Measurements from ENCODE around the gene AGAP1. TPM values are rescaled to one million over a fixed set of nuclear protein-coding genes. Genes with fewer than 3 reads are reported as not detected.

Gene AGAP1
- total RNA-seq, 1 experiment from 2014 or later = 23.4 TPM

GRCh38 chr2:236164201-236164924, 670.5 kb downstream of the AGAP1 start:
- no peak overlapping the region for H3K27ac ChIP-seq
- peaks cover 65% of the 10 kb centered on the region for H3K36me3 ChIP-seq
- no peak for DNase-seq (ENCODE audit: low read depth in 1 of 2, low spot score in 2 of 2)
- no peaks in the 10 kb centered on the region for H3K27me3 ChIP-seq (replicated peaks)
- H3K9me3 ChIP-seq (replicated peaks) = no peaks in the 10 kb centered on the region
- H3K4me3 ChIP-seq = no peak overlapping the region
- peaks cover 21% of the 10 kb centered on the region for H3K4me1 ChIP-seq (replicated peaks)

DNA sequence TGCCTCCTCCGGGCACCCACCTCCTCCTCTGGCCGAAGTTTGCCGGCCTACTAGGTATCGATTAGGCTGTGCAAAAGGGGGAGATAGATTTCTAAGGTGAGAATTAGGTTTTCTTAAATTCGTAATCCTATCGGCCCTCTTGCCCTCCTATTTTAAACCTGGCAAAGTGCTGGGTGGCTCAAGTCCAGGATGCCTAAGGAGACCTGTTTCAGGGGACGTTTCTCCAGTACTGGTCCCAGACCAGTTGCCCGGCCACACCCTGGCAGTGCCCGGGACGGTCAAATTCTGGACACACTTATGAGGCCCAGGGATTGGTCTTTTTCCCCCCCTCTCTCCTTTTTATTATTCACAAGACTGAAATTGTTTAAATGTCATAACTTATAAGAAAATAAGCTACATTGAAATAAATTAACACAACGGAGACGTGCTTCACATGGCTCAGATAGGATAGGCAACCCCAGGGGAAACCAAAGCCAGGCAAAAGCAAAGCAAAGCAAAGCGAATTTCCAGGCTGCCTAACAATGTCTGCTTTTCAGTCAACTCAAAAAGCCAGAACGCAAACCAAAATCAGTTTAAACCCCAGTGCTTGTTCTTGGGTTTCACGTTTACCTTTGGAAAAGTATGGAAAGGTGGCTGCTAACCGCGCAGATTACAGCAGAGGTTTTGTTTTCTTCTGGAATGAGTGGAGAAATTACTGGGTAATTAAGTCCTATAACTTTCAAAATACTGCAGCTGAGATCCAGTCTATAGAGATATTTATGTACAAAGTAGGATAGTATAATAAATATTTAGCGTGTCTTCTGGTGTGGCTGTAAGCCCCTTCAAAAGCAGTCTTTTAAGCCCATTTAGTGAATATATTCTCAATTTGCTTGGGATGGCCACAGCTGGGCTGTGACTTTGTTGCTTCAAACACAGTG, 671.3 kb downstream of the AGAP1 start:
- H3K9me3 ChIP-seq (replicated peaks) = no peaks in the 10 kb centered on the region
- H3K4me3 ChIP-seq = no peak overlapping the region
- H3K4me1 ChIP-seq (replicated peaks) = peaks cover 21% of the 10 kb centered on the region
- no peak overlapping the region for H3K27ac ChIP-seq
- no peaks in the 10 kb centered on the region for H3K27me3 ChIP-seq (replicated peaks)
- H3K36me3 ChIP-seq = peaks cover 73% of the 10 kb centered on the region
- no peak for DNase-seq (ENCODE audit: low read depth in 1 of 2, low spot score in 2 of 2)

DNA sequence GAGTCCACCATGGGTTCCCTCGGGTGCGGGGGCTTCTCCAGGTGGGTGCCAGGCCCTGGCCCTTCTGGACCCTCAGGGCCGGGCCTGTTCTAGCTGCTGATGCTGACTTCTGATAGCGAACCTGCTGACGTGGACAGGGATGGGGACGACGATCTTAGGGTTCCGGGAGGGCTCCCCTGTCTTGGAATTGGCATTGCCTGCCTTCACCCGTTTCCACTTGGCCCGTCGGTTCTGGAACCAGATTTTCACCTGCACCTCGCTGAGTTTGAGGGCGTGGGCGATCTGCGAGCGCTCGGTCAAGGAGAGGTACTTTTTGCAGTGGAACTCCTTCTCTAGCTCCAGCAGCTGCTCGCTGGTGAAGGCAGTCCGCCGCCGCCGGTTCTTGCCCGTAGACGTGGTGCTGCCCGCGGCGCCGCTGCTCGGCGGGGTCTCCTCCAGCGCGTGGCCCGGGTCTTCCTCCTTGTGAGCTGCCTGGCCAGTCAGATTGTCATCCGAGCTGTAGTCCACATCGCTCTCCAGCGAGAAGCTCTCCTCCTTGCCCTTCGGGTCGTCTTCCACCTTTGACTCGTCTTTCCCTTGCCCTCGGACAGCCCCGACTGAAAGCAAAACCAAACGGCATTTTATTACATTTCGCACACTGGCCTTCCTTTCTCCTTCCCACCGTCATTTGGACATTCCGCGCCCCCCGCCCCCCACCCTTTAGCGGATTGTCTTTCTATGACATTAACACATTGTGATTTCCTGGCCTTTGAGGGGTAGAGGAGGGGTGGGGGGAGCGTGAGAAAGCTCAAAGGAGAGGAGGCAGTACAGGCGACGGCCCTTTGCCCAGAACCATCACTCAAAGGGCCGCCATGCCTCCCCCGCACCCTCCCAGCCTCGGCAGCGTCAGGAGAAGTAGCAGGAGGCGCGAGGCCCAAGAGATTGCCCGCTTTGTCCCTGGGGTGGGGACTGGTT, 672.3 kb downstream of the AGAP1 start:
- H3K9me3 ChIP-seq (replicated peaks) = no peaks in the 10 kb centered on the region
- no peak for DNase-seq (ENCODE audit: low read depth in 1 of 2, low spot score in 2 of 2)
- H3K36me3 ChIP-seq = peaks cover 82% of the 10 kb centered on the region
- H3K4me1 ChIP-seq (replicated peaks) = peaks cover 21% of the 10 kb centered on the region
- H3K27me3 ChIP-seq (replicated peaks) = no peaks in the 10 kb centered on the region
- no peak overlapping the region; the same call in 1 of the 2 replicates for H3K27ac ChIP-seq
- H3K4me3 ChIP-seq = peak overlapping the region; percentile 98

DNA sequence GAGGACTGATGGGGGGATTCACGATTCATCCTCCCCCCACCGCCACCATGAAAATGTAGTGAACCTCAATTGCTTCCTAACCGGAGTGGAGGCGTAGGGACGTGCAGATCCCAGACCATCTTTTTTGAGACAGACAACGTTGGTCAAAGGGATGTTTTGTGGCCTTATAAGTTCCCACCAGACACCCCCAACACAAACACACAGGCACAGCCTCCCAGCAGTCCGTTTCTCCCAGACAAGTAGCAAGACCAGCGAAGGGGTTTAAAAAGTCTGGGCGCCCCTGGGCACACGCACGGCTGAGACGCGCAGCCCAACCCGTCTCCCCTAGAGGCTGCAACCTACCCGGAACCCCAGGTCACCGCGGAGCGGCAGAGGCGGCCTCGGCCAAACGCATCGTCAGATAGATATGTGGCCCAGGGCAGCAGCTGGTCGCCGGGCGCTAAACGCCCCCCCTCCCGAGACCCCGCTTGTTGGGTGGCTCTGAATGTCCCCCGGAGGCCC, 673.0 kb downstream of the AGAP1 start:
- Histone ChIP-seq H3K9me3 (replicated peaks) (no peaks in the 10 kb centered on the region), H3K4me1 (replicated peaks) (peaks cover 21% of the 10 kb centered on the region), H3K36me3 (peaks cover 86% of the 10 kb centered on the region), H3K27me3 (replicated peaks) (no peaks in the 10 kb centered on the region), H3K4me3 (peak overlapping the region; percentile 98), H3K27ac (peak overlapping the region; percentile 37)
- peak in 1 of 2 experiments; percentile 58 for DNase-seq (ENCODE audit: low read depth in 1 of 2, low spot score in 2 of 2)

GRCh38 chr2:236167297-236168109, 673.7 kb downstream of the AGAP1 start:
- peaks cover 21% of the 10 kb centered on the region for H3K4me1 ChIP-seq (replicated peaks)
- no peaks in the 10 kb centered on the region for H3K27me3 ChIP-seq (replicated peaks)
- peak; percentile 65 to 69 for DNase-seq (ENCODE audit: low read depth in 1 of 2, low spot score in 2 of 2)
- peak overlapping the region; percentile 98 for H3K4me3 ChIP-seq
- H3K27ac ChIP-seq = peak overlapping the region; percentile 37
- no peaks in the 10 kb centered on the region for H3K9me3 ChIP-seq (replicated peaks)
- peaks cover 83% of the 10 kb centered on the region for H3K36me3 ChIP-seq

DNA sequence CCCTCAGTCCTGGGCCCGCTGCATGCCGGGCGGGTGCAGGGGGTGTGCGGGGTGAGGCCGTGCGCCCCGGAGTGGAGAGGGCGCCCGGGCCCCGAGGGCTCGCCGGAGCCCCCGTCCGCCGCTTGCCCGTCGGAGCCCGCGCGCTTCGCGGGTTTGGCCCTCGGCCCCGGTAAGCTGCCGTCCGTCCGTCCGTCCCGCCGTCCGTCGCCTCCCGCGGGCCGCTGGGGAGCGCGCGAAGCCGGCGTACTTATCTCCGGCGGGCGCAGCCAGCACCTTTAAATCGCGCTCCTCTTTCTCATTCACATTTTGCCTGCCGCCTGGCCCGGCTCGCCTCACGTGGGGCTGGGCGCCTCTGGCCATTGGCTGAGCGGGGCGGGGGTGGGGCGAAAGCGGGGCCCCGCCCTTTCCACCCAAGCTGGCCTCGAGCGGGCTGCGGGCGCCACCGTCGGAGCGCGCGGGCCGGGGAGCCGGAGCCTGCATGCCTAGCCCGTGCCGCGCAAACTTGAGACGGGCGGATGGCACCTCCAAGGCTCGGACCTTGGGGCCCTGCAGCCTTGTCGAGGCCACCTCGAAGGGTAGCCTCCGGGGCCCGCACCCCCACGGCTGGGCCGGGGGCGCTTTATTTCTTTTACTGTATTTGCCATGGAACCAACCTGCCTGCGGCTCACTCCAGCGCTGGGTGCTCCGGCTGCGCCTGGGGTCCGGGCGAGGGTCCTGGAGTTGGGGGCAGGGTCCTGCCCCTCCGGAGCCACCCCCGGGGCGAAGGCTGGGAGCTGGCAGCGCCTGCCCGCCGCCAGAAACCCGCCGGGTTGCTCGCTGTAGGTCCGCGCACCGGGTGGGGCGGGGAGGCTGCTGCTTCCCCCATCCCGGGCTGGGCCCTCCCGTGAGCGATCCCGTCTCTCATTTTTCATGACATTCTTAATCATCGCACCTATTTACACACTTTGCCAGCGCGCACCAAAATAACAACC, 674.6 kb downstream of the AGAP1 start, which contains the start of gene GBX2:
GBX2 (minus strand) TSS at position 277 of the 971 bp plus-strand sequence. CDS start 415 bp downstream, outside the sequence.
- peak within 1 kb of the TSS; percentile 37; the same call in 1 of the 2 replicates for H3K27ac ChIP-seq
- H3K4me1 ChIP-seq (replicated peaks) = peaks cover 23% of the 10 kb centered on the region
- H3K9me3 ChIP-seq (replicated peaks) = no peaks in the 10 kb centered on the region
- no peaks in the 10 kb centered on the region for H3K27me3 ChIP-seq (replicated peaks)
- H3K4me3 ChIP-seq = peak within 1 kb of the TSS; percentile 98
- H3K36me3 ChIP-seq = peaks cover 84% of the 10 kb centered on the region
- DNase-seq (ENCODE audit: low read depth in 1 of 2, low spot score in 2 of 2) = peak; percentile 87 to 92

- H3K36me3 ChIP-seq = peaks cover 80% of the 10 kb centered on the region
- peaks cover 31% of the 10 kb centered on the region for H3K4me1 ChIP-seq (replicated peaks)
- no peaks in the 10 kb centered on the region for H3K9me3 ChIP-seq (replicated peaks)
- H3K27ac ChIP-seq = no peak overlapping the region
- no peak for DNase-seq (ENCODE audit: low read depth in 1 of 2, low spot score in 2 of 2)
- H3K4me3 ChIP-seq = no peak overlapping the region
- H3K27me3 ChIP-seq (replicated peaks) = no peaks in the 10 kb centered on the region
Observed at GRCh38 chr2:236169151-236169721, 675.4 kb downstream of the AGAP1 start.

GRCh38 chr2:236169741-236170589, 676.1 kb downstream of the AGAP1 start:
- H3K27ac ChIP-seq = no peak overlapping the region
- H3K9me3 ChIP-seq (replicated peaks) = no peaks in the 10 kb centered on the region
- H3K4me1 ChIP-seq (replicated peaks) = peaks cover 39% of the 10 kb centered on the region
- no peaks in the 10 kb centered on the region for H3K27me3 ChIP-seq (replicated peaks)
- no peak overlapping the region for H3K4me3 ChIP-seq
- no peak for DNase-seq (ENCODE audit: low read depth in 1 of 2, low spot score in 2 of 2)
- peaks cover 72% of the 10 kb centered on the region for H3K36me3 ChIP-seq

DNA sequence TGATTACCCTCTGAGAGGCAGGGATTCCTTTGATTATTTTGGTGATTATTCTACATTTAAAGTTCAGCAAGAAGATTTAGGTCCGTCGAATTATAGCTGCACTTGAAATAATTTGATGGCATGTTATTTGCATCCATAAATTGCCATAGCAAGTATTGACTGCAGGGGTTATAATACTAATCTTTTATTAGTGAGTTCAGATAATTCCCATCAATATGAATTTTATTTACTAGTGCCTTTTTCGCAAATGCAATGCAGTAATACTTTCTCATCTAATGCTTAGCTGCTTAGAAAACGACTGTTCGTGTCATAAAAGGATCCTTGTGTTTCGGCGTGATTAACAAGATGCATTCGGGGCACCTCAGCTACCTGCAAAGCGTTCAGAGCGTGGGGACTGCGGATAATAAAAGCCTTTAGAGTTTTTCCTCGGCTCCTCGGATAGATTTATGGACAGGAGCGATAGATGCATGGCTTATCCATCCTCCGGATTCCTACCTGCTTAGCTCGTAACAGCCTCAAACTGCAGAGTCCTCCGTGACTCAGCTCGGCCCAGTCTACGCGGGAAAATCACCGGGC, 676.8 kb downstream of the AGAP1 start:
- no peak overlapping the region for H3K27ac ChIP-seq
- DNase-seq (ENCODE audit: low read depth in 1 of 2, low spot score in 2 of 2) = no peak
- no peaks in the 10 kb centered on the region for H3K9me3 ChIP-seq (replicated peaks)
- H3K27me3 ChIP-seq (replicated peaks) = no peaks in the 10 kb centered on the region
- H3K36me3 ChIP-seq = peaks cover 65% of the 10 kb centered on the region
- H3K4me3 ChIP-seq = no peak overlapping the region
- peaks cover 46% of the 10 kb centered on the region for H3K4me1 ChIP-seq (replicated peaks)

DNA sequence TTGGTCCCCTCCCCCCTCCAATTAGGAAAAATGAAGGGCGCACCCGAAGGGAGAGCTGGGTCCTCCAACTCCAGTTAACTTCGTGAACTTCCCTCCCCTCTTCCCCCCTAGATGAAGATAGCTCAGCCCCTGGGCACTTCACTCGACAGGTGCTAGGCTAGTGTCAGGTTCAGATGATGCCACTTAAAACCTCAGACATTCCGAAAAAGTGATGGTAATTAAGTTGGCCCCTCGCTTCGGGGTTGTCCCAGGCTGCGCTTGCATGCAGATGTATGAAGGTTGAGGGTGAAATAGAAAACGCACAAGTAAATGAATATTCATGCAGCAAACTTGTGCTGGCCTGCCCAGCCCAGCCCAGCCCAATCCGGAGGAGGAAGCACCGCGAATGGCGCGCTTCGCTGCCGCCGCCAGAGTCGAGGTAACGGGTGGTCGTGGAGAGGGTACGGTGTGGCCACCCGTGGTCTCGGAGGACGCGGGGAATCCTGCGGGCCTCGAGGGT, 677.4 kb downstream of the AGAP1 start:
- no peak overlapping the region for H3K27ac ChIP-seq
- no peaks in the 10 kb centered on the region for H3K9me3 ChIP-seq (replicated peaks)
- H3K27me3 ChIP-seq (replicated peaks) = no peaks in the 10 kb centered on the region
- peaks cover 48% of the 10 kb centered on the region for H3K4me1 ChIP-seq (replicated peaks)
- peaks cover 60% of the 10 kb centered on the region for H3K36me3 ChIP-seq
- DNase-seq (ENCODE audit: low read depth in 1 of 2, low spot score in 2 of 2) = no peak
- H3K4me3 ChIP-seq = no peak overlapping the region
